ENCODE measurements around the gene DDX5.

The DDX5 gene

DNA sequence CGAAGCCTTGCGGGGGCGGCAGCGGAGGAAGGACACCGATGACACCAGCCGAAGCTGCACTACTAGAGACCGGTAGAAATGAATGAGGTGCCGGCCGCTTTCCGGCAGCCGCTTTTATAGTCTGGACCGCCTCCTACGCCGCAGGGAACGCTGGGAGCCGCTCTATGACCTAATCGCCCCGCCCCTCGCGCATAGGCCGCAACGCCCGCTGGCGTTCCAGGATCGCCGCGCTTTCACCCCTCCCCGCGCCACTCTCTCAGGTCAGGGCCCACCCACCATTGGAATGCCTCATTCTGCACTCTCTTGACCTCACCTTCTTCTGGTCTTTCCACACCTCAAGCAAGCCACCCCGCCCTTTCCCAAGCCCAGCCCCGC lies at the start of gene DDX5 (continued):
- TF ChIP-seq SCRT1 (tag by site-specific recombination; IDR thresholded peaks at IDR 0.05; ENCODE audit: borderline replicate concordance) (no peak), ZNF792 (tag by site-specific recombination; IDR thresholded peaks at IDR 0.05) (no peak), ZNF174 (tag by site-specific recombination; IDR thresholded peaks at IDR 0.05) (no peak), INSM2 (tag by site-specific recombination; IDR thresholded peaks at IDR 0.05) (peak; percentile 98), ZNF16 (tag by site-specific recombination; IDR thresholded peaks at IDR 0.05; ENCODE audit: low read depth) (no peak), ZNF473 (tag by site-specific recombination; IDR thresholded peaks at IDR 0.05) (no peak), ZNF701 (tag by site-specific recombination; IDR thresholded peaks at IDR 0.05) (no peak), ZNF76 (tag by site-specific recombination; IDR thresholded peaks at IDR 0.05; ENCODE audit: borderline replicate concordance, low read depth) (peak; percentile 86), ZNF510 (tag by site-specific recombination; IDR thresholded peaks at IDR 0.05; ENCODE audit: insufficient replicate concordance) (no peak), MYNN (tag by site-specific recombination; IDR thresholded peaks at IDR 0.05; ENCODE audit: borderline replicate concordance) (no peak), GLI4 (tag by site-specific recombination; IDR thresholded peaks at IDR 0.05) (no peak), ZSCAN30 (tag by site-specific recombination; IDR thresholded peaks at IDR 0.05) (peak; percentile 65; the same call in 1 of the 2 replicates), BCL11B (tag by site-specific recombination; IDR thresholded peaks at IDR 0.05; ENCODE audit: low read depth) (peak; percentile 96), REPIN1 (tag by site-specific recombination; IDR thresholded peaks at IDR 0.05; ENCODE audit: low read depth) (no peak), KLF8 (tag by site-specific recombination; IDR thresholded peaks at IDR 0.05) (peak; percentile 98), SP7 (tag by site-specific recombination; IDR thresholded peaks at IDR 0.05) (no peak), IKZF3 (tag by site-specific recombination; IDR thresholded peaks at IDR 0.05) (no peak), ZNF366 (tag by site-specific recombination; conservative IDR thresholded peaks at IDR 0.05) (peak; percentile 91), ZNF26 (tag by site-specific recombination; IDR thresholded peaks at IDR 0.05) (no peak), ZNF785 (tag by site-specific recombination; IDR thresholded peaks at IDR 0.05) (no peak), ZBTB21 (tag by site-specific recombination; IDR thresholded peaks at IDR 0.05) (no peak), ZNF624 (tag by site-specific recombination; IDR thresholded peaks at IDR 0.05) (no peak), ZNF239 (tag by site-specific recombination; IDR thresholded peaks at IDR 0.05) (no peak), ATF2 (tag by site-specific recombination; IDR thresholded peaks at IDR 0.05; ENCODE audit: low read depth) (peak; percentile 70), ZNF132 (tag by site-specific recombination; IDR thresholded peaks at IDR 0.05; ENCODE audit: borderline replicate concordance) (no peak), SP3 (tag by site-specific recombination; IDR thresholded peaks at IDR 0.05) (peak; percentile 91), TRIM28 (IDR thresholded peaks at IDR 0.05; ENCODE audit: borderline replicate concordance, low read length) (no peak), ZNF571 (tag by site-specific recombination; IDR thresholded peaks at IDR 0.05) (no peak), ZNF530 (tag by site-specific recombination; IDR thresholded peaks at IDR 0.05; ENCODE audit: low read depth) (no peak), ZNF660 (tag by site-specific recombination; IDR thresholded peaks at IDR 0.05) (peak; percentile 59), ZBTB17 (tag by site-specific recombination; IDR thresholded peaks at IDR 0.05) (no peak)
- TF ChIP-seq, protein P1, sequence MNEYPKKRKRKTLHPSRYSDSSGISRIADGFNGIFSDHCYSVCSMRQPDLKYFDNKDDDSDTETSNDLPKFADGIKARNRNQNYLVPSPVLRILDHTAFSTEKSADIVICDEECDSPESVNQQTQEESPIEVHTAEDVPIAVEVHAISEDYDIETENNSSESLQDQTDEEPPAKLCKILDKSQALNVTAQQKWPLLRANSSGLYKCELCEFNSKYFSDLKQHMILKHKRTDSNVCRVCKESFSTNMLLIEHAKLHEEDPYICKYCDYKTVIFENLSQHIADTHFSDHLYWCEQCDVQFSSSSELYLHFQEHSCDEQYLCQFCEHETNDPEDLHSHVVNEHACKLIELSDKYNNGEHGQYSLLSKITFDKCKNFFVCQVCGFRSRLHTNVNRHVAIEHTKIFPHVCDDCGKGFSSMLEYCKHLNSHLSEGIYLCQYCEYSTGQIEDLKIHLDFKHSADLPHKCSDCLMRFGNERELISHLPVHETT (tag by site-specific recombination; IDR thresholded peaks at IDR 0.05), result no peak
- TF ChIP-seq, protein P2, sequence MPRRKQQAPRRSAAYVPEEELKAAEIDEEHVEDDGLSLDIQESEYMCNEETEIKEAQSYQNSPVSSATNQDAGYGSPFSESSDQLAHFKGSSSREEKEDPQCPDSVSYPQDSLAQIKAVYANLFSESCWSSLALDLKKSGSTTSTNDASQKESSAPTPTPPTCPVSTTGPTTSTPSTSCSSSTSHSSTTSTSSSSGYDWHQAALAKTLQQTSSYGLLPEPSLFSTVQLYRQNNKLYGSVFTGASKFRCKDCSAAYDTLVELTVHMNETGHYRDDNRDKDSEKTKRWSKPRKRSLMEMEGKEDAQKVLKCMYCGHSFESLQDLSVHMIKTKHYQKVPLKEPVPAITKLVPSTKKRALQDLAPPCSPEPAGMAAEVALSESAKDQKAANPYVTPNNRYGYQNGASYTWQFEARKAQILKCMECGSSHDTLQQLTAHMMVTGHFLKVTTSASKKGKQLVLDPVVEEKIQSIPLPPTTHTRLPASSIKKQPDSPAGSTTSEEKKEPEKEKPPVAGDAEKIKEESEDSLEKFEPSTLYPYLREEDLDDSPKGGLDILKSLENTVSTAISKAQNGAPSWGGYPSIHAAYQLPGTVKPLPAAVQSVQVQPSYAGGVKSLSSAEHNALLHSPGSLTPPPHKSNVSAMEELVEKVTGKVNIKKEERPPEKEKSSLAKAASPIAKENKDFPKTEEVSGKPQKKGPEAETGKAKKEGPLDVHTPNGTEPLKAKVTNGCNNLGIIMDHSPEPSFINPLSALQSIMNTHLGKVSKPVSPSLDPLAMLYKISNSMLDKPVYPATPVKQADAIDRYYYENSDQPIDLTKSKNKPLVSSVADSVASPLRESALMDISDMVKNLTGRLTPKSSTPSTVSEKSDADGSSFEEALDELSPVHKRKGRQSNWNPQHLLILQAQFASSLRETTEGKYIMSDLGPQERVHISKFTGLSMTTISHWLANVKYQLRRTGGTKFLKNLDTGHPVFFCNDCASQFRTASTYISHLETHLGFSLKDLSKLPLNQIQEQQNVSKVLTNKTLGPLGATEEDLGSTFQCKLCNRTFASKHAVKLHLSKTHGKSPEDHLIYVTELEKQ (tag by site-specific recombination; IDR thresholded peaks at IDR 0.05; ENCODE audit: borderline replicate concordance), result no peak
